Vagina (tissue), 2 donors: Measurements from ENCODE around the gene CMSS1.

Source experiments
- CTCF ChIP-seq, 3 experiments: fragments of 450-650 bp in 2 of 3; fragments of 200-600 bp in 1 of 3; sonication (generic) in 1 of 3; IDR thresholded peaks; one replicate each; pipeline ENCODE4 v1.5.1; 2017 to 2019; ENCODE audit warnings: antibody characterized with exemption in 3 of 3, mild to moderate bottlenecking in 2 of 3, moderate library complexity in 2 of 3
- POLR2A ChIP-seq, 2 donors: fragments of 450-650 bp; IDR thresholded peaks; one replicate each; pipeline ENCODE4 v1.6.1; 2017; ENCODE audit warnings: antibody characterized with exemption in 2 of 2, mild to moderate bottlenecking in 2 of 2, moderate library complexity in 2 of 2
- POLR2AphosphoS5 ChIP-seq, 2 donors: sonication (generic); formaldehyde crosslinking; IDR thresholded peaks; one replicate each; pipeline ENCODE4 v1.9.0; 2017; ENCODE audit warnings: antibody characterized with exemption in 2 of 2, mild to moderate bottlenecking in 2 of 2, low read depth in 1 of 2; ENCODE audit not compliant: insufficient read depth in 1 of 2

- TF ChIP-seq CTCF (IDR thresholded peaks at IDR 0.05) (no peak), POLR2A (IDR thresholded peaks at IDR 0.05) (no peak), POLR2AphosphoS5 (IDR thresholded peaks at IDR 0.05; ENCODE audit: insufficient read depth in 1 of 2, low read depth in 1 of 2) (no peak)
These were observed 306.6 kb downstream of the CMSS1 start for GRCh38 chr3:100124201-100124761.
